Measurements from ENCODE around the gene ZNF555.
"Not testable (repeated sequence)": the region's sequence is repeated elsewhere in the genome, so short reads cannot be mapped to it uniquely, and the experiment has no call there.

ZNF555 gene

DNA sequence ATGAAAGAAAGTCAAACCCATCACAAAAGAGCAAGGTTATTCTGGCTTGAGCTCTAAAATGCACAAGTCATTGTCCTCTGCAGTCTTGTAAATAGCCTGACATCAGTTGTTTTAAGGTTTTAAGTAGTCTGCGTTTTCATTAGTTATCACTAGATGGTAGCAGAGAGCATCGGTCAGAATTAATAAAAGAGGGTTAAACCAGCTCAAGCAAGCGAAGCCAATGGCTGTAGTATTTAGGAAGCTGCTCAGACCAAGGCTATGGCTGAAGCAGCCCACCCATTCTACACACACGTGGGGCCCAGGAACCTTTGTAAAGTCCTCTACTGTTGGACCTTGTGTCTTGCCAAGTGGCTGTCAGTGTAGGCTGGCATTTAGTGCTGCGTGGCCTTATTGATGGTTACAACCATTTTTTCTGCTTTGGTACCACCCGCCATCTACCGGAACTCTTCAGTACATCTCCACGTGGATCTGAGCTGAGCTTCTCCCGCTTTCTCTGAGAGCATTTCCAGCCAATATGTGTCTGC is 46.2 kb downstream of the ZNF555 start:
- H3K4me3 ChIP-seq (ENCODE audit: low read length) = peak overlapping the region; percentile 46

DNA sequence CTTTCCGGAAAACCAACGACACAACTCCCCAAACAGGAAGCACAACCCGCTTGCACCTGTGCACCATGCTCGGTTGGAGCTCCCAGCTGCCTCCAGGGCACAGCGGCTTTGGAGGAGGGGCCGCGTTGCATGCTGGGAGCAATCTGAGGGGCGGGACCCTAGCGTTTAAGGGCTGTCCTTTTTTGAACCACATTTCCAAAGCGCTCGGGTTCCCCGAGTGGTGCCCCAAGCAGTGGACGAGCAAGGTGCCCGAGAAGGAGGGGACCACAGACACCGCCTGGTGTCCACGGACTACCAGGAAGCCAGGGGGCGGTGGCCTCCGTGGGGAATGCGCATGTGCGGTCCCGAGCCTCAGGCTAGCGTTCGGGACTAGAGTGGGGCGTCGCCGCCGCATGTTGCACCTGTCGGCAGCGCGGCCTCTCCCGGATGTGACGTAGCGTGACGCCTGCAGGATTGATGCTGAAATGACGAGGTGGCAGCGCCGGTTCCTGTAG is 47.5 kb downstream of the ZNF555 start:
- no peak overlapping the region for H3K9ac ChIP-seq (ENCODE audit: low read depth, low read length)
- H3K36me3 ChIP-seq (ENCODE audit: insufficient read depth, low read length) = no peaks in the 10 kb centered on the region
- H3K4me3 ChIP-seq (ENCODE audit: low read length) = no peak overlapping the region

More for the DNA sequence above, 46.2 kb downstream of the ZNF555 start:
- Histone ChIP-seq H3K27me3 (ENCODE audit: control insufficient read depth, insufficient read depth, low read length) (no peaks in the 10 kb centered on the region), H3K9ac (ENCODE audit: low read depth, low read length) (no peak overlapping the region), H3K4me1 (ENCODE audit: control insufficient read depth, insufficient read depth, low read length) (peaks cover 3% of the 10 kb centered on the region), H3K9me3 (replicated peaks; ENCODE audit: low read length) (no peaks in the 10 kb centered on the region), H3K4me2 (ENCODE audit: low read length) (peak overlapping the region; percentile 66), H3K36me3 (ENCODE audit: insufficient read depth, low read length) (no peaks in the 10 kb centered on the region)

DNA sequence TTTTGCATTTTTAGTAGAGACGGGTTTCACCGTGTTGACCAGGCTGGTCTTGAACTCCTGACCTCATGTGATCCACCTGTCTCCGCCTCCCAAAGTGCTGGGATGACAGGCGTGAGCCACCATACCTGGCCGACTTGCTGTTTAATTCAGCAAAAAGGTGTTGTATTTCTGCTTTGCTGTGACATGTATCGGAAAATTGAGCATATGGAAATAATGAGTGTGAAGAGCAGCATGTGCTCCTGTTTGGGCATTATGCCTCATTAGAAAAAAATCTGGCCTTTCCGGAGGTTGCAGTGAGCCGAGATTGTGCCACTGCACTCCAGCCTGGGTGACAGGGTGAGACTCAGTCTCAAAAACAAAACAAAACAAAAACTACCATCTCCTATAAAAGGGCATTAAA is 49.3 kb downstream of the ZNF555 start:
- H3K36me3 ChIP-seq (ENCODE audit: insufficient read depth, low read length); H3K27me3 ChIP-seq (ENCODE audit: control insufficient read depth, insufficient read depth, low read length); H3K4me1 ChIP-seq (ENCODE audit: control insufficient read depth, insufficient read depth, low read length); H3K4me3 ChIP-seq (ENCODE audit: low read length); H3K9me3 ChIP-seq (replicated peaks; ENCODE audit: low read length); H3K9ac ChIP-seq (ENCODE audit: low read depth, low read length); H3K4me2 ChIP-seq (ENCODE audit: low read length): not testable (repeated sequence)

More for the DNA sequence above, 47.5 kb downstream of the ZNF555 start:
- Histone ChIP-seq H3K9me3 (replicated peaks; ENCODE audit: low read length) (no peaks in the 10 kb centered on the region), H3K27me3 (ENCODE audit: control insufficient read depth, insufficient read depth, low read length) (no peaks in the 10 kb centered on the region), H3K4me2 (ENCODE audit: low read length) (peak overlapping the region; percentile 37), H3K4me1 (ENCODE audit: control insufficient read depth, insufficient read depth, low read length) (peaks cover 3% of the 10 kb centered on the region)

DNA sequence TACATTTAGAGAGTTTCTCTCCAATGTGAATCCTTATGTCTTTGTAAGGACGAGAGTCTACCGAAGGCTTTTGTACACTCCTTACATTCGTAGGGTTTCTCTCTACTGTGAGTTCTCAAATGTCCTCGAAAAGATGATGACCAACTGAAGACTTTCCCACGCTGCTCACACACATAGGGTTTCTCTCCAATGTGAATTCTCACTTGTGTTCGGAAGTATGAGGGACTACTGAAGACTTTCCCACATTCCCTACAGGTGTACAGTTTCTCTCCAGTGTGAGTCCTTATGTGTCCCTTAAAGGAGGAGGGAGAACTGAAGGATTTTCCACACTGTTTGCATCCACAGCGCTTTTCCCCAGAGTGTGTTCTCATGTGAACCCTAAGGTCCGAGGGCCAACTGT is 55.4 kb downstream of the ZNF555 start:
- H3K4me3 ChIP-seq (ENCODE audit: low read length) = no peak overlapping the region
- H3K27me3 ChIP-seq (ENCODE audit: control insufficient read depth, insufficient read depth, low read length) = no peaks in the 10 kb centered on the region
- H3K9me3 ChIP-seq (replicated peaks; ENCODE audit: low read length) = peaks cover 5% of the 10 kb centered on the region
- H3K4me1 ChIP-seq (ENCODE audit: control insufficient read depth, insufficient read depth, low read length) = peaks cover 3% of the 10 kb centered on the region
- no peak overlapping the region for H3K9ac ChIP-seq (ENCODE audit: low read depth, low read length)
- no peak overlapping the region for H3K4me2 ChIP-seq (ENCODE audit: low read length)
- H3K36me3 ChIP-seq (ENCODE audit: insufficient read depth, low read length) = no peaks in the 10 kb centered on the region

DNA sequence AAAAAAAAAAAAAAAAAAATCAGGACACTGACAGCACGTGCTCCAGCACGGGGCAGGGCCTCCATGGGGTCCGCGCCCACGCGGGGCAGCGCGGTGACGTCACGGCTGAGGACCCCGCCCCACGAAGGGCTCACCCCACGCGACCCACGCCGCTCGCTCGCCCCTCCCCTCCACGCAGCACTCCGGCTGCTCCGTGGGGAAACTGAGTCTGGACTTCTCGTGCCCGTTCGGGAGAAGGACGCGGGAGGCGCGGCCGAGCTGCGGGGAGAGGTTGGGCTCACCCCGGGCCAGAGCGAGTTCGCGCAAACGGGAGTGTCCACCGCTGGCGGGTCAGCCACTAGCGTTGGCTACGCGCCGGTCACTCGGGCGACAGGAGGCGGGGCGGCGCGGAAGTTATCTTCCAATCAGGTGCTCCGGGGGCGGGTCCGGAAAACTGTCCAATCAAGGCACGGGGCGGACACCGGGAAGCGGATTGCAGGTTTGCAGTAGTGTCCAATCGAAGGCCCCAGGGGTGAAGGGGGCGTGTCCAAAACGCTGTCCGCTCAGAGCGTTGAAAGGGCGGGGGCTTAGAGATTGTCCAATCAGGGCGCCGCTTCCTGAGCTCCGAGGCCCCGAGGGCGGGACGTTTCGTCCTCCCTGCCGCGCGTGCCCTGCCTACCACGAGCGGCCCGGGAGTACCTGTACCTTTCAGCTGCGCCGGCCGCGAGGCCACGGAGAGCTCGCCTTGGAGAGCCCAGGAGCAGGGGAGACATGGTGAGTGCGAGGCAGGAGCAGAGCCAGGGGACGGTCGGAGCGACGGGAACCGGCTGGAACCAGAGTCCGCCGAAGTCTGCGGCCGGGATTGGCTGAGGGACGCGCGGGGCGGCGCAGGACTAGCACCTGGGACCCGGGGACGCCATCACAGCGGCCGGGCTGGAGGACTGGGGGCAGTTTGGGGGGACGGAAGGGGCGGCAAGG is 59.3 kb downstream of the ZNF555 start, which contains the start of gene ZNF57:
TSS of gene ZNF57 (plus strand) at position 633 of the 957 bp plus-strand sequence. CDS start at position 751, 118 bp downstream.
- Histone ChIP-seq H3K9ac (ENCODE audit: low read depth, low read length) (peak within 1 kb of the TSS; percentile 89), H3K27me3 (ENCODE audit: control insufficient read depth, insufficient read depth, low read length) (no peaks in the 10 kb centered on the region), H3K36me3 (ENCODE audit: insufficient read depth, low read length) (no peaks in the 10 kb centered on the region)

DNA sequence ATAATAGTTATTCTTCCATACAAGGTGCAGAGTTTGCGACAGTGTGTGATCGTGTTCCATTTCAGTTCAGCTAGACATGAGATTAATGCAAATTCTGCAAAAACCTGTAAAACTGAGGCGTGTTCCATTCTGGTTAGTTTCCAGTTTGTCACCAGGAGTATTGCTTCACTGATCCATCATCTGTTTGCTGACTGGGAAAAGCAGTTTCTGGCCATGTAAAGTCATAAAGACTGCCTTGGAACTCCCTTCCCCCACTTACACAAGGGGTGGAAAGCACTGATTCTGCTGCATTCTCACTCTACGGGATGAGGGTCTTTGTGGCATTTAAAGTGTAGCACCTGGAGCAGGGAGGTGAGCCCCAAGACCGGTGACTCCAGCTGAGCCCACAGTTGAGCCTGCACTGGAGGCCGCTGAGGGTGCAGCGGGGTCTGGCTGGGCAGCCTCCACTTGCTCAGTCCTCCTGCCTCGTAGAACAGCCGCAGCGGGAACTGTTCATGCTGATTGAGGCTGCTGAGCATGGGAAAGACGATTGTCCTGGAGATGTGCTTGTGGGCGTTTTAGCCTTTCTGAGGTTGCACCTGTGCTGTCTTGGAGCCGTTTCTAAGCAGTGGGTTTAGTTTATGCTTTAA is 61.4 kb downstream of the ZNF555 start:
- Histone ChIP-seq H3K9me3 (replicated peaks; ENCODE audit: low read length) (no peaks in the 10 kb centered on the region), H3K9ac (ENCODE audit: low read depth, low read length) (no peak overlapping the region), H3K36me3 (ENCODE audit: insufficient read depth, low read length) (no peaks in the 10 kb centered on the region), H3K4me3 (ENCODE audit: low read length) (no peak overlapping the region), H3K27me3 (ENCODE audit: control insufficient read depth, insufficient read depth, low read length) (no peaks in the 10 kb centered on the region), H3K4me2 (ENCODE audit: low read length) (no peak overlapping the region), H3K4me1 (ENCODE audit: control insufficient read depth, insufficient read depth, low read length) (peaks cover 3% of the 10 kb centered on the region)

More for the DNA sequence above, 59.3 kb downstream of the ZNF555 start, which contains the start of gene ZNF57:
- Histone ChIP-seq H3K4me2 (ENCODE audit: low read length) (peak within 1 kb of the TSS; percentile 100), H3K4me3 (ENCODE audit: low read length) (peak within 1 kb of the TSS; percentile 100), H3K4me1 (ENCODE audit: control insufficient read depth, insufficient read depth, low read length) (peaks cover 3% of the 10 kb centered on the region), H3K9me3 (replicated peaks; ENCODE audit: low read length) (peaks cover 5% of the 10 kb centered on the region)

DNA sequence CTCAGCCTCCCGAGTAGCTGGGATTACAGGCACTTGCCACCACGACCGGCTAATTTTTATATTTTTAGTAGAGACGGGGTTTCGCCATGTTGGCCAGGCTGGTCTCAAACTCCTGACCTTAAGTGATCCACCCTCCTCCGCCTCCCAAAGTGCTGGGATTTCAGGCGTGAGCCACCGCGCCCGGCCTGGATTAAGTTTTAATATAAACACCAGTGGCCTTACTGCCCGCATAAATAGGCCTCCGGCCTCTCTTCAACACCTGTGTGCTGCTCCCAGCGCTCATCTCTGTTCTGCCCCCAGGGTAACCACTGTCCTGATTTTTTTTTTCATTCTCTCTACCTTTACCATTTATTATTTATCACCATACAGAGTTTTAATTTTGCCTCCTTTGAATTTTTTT is 62.1 kb downstream of the ZNF555 start:
- H3K27me3 ChIP-seq (ENCODE audit: control insufficient read depth, insufficient read depth, low read length); H3K9me3 ChIP-seq (replicated peaks; ENCODE audit: low read length); H3K4me3 ChIP-seq (ENCODE audit: low read length); H3K36me3 ChIP-seq (ENCODE audit: insufficient read depth, low read length); H3K9ac ChIP-seq (ENCODE audit: low read depth, low read length); H3K4me1 ChIP-seq (ENCODE audit: control insufficient read depth, insufficient read depth, low read length); H3K4me2 ChIP-seq (ENCODE audit: low read length): not testable (repeated sequence)

DNA sequence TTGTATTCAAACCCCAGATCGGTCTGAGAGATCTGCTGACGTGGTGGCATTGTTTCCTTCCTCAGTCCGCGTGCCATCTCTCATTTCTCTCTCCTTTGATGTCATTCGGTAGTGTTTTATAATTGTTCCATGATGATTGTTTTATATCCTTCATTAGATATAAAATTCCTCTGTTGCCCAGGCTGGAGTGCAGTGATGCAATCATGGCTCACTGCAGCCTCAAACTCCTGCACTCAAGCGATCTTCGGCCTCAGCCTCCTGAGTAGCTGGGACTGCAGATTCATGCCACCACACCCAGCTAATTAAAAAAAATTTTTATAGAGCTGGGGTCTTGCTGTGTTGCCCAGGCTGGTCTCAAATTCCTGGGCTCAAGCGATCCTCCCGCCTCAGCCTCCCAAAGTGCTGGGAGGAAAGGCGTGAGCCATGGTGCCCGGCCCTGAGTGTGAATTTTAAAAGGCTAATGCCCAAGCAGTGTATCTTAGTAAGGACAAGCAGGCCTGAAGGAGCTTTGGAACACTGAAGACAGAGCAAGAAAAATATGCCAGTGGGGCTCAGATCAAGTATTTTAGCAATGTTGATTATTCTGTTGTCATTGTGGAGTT is 64.7 kb downstream of the ZNF555 start:
- no peak overlapping the region for H3K4me2 ChIP-seq (ENCODE audit: low read length)
- H3K9ac ChIP-seq (ENCODE audit: low read depth, low read length) = no peak overlapping the region
- H3K27me3 ChIP-seq (ENCODE audit: control insufficient read depth, insufficient read depth, low read length) = no peaks in the 10 kb centered on the region
- peaks cover 6% of the 10 kb centered on the region for H3K4me1 ChIP-seq (ENCODE audit: control insufficient read depth, insufficient read depth, low read length)
- H3K9me3 ChIP-seq (replicated peaks; ENCODE audit: low read length) = no peaks in the 10 kb centered on the region
- no peaks in the 10 kb centered on the region for H3K36me3 ChIP-seq (ENCODE audit: insufficient read depth, low read length)
- H3K4me3 ChIP-seq (ENCODE audit: low read length) = no peak overlapping the region

DNA sequence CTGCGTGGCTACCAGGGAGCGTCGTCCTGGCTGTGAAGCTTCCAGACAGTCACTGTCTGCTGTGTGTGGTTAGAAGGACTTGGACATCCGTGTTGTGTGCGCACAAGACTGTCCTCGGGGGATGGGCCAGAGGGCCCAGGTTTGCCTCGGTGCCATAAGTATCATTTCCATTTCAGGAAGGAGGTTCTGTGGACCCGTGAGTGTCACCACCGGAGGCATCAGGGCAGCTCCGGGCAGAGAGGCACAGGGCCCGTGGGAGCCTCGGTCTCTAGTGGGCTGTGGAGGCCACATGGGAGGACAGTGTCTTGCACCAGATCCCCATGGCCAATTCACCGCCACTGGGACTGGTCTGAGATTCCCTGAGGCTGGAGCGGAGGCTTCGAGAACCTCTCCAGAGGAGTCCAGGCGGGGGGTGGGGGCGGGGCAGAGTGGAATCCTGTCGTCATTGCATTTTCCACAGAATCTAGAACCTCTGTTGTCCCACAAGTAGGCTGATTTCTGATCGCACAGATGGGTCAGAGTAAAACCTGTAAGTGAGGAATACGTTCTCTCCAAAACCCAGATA is 65.4 kb downstream of the ZNF555 start:
- no peaks in the 10 kb centered on the region for H3K27me3 ChIP-seq (ENCODE audit: control insufficient read depth, insufficient read depth, low read length)
- no peak overlapping the region for H3K9ac ChIP-seq (ENCODE audit: low read depth, low read length)
- H3K9me3 ChIP-seq (replicated peaks; ENCODE audit: low read length) = peaks cover 2% of the 10 kb centered on the region
- peaks cover 6% of the 10 kb centered on the region for H3K4me1 ChIP-seq (ENCODE audit: control insufficient read depth, insufficient read depth, low read length)
- no peaks in the 10 kb centered on the region for H3K36me3 ChIP-seq (ENCODE audit: insufficient read depth, low read length)
- no peak overlapping the region for H3K4me2 ChIP-seq (ENCODE audit: low read length)
- H3K4me3 ChIP-seq (ENCODE audit: low read length) = no peak overlapping the region

Data from skeletal muscle satellite cell (primary cell).